CD4-positive, alpha-beta T cell treated with Interleukin-10 for 1 hour (primary cell): ENCODE measurements around the gene SLC13A4.
A peak's percentile ranks its signal among the peaks of the same experiment; 100 is the strongest.
"Not testable (repeated sequence)": the region's sequence is repeated elsewhere in the genome, so short reads cannot be mapped to it uniquely, and the experiment has no call there.

Source experiments
- DNase-seq: peaks from one replicate; pipeline ENCODE4 v3.0.0-alpha.2; 2020

Gene SLC13A4

DNA sequence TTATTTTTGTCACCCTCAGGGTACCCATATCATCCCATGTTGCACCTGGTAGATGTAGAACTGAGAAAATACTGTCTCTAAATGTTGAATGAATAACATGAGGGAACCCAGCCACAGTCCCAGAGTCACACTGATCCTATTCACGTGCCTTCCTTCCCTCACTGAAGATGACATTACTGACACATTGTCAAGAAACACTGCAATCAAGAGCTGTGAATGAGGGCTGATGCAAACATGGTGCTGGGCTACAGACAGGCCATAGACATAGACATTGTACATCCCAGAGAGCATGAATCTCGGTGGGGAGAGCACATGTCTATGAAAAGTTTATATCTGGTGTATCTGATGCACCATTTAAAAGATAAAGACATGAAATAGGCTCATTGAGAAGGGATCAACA, 9.8 kb downstream of the SLC13A4 start:
- no peak for DNase-seq

DNA sequence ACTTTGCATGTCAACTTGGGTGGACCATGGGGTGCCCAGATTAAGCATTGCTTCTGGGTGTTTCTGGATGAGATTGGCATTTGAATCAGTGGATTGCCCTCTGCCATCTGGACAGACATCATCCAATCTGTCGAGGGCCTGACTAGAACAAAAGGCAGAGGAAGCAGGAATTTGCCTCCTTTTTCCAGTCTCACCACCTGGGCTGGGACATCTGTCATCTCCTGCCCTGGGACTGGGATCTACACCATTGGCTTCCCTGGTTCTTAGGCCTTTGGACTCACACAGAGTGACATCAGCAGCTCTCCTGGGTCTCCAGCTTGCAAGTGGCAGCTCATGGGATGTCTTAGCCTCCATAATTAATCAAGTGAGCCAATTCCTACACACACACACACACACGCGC, 10.3 kb downstream of the SLC13A4 start:
- DNase-seq = no peak

DNA sequence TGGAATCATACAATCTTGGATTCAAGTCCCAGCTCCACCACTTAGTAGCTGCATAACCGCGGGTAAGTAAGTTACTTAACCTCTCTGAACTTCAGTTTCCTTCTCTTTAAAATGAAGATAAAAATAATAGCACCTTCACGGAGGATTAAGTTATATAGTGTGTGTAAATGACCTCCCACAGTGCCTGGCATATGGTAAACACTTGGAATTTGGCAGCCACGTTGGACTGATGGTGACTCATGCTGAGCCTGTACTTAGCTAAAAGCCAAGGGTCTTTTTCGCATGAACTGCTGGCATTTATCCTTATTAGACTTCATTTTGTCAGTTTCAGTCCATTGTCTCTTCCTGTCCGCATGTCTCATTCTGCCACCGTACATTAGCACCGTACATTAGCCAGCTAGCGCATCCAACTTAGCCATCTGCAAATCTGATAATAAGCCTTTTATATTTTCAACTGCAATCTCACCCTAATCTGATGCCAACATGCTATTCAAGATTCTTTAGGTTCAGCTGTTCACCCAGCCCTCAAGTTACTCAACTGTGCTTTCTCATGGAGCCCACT, 11.2 kb downstream of the SLC13A4 start:
- no peak for DNase-seq

DNA sequence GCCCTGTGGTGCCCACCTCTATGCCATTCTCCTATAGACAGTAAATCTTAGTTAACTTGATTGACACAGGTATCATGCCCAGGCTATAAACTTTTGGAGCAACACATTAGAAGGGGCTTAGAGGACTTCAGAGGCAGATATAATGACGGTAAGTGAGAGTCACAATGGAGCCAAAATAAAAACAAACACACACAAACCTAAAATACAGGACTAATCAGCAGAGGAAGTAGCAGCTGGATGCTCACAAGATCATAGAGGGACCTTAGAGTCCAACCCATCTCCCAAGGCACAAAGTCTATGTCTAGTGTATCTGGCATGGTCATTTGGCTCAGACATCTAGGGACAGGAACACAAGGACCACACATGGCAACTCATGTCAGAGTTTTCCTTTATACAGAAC, 12.3 kb downstream of the SLC13A4 start:
- no peak for DNase-seq

DNA sequence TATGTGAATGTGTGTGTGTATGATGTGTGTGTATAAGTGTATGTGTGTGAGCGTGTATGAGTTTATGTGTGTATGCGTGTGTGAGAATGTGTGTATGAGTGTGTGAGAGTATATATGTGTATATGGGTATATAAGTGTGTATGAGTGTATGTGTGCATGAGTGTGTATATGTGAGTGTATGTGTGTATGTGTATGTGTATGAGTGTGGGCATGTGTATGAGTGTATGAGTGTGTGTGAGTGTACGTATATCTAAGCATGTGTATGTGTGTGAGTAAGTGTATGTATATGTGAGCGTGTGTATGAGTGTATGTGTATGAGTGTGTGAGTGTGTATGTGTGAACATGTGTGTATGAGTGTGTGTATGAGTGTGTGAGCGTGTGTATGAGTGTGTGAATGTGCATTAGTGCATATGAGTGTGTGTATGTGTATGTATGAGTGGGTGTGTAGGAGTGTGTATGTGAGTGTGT, 12.9 kb downstream of the SLC13A4 start:
- no peak for DNase-seq

DNA sequence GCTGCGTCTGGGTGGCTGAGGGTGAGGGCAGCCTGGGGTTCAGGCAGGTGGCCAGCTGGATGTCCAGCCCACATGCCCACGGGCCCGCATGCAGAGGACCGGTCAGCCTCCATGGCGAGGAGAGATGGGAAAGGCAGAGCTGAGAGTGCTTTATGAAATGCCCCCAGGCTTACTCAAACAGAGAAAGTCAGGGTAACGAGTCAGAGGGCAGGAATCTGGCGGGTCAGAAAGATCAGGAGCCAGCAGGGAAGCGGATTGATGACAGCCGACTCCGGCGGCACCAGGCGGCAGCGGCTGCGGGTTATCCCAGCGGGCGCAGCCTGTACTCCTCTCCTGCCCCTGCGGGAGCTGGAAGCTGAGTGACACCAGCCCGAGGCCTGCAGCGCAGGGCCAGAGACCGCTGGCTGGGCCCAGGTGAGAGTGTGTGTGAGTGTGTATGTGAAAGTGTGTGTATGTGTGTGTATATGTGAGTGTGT, 13.4 kb downstream of the SLC13A4 start:
- DNase-seq = no peak

DNA sequence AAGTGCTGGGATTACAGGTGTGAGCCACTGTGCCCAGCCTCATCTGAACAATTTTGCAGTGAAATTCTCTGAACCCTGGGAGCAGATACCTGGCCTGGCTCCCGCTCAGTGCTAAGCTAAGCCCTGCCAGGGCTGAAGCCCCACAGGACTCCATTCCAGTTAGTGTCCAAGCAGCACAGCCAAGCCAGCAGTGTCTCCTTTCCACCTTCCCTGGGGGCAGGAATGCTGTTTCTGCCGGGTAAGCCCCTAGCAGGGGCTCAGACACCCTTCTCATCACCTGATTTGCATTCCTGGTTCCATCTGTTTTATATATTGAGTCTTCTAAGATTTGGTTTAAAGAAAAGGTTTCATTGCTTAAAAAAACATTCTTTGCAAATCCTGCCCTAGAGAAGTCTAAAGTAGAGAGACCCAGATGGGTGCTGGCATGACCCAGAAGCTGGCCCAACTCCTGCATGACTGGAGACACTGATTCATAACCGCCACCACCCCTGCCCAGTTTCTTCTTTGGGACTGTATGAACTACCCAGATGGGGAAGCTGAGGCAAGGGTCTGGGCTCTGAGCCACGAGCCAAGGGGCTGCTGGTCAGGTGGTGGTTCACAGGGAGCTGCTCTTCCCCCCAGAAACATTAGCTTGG, 14.0 kb downstream of the SLC13A4 start:
- DNase-seq = no peak

DNA sequence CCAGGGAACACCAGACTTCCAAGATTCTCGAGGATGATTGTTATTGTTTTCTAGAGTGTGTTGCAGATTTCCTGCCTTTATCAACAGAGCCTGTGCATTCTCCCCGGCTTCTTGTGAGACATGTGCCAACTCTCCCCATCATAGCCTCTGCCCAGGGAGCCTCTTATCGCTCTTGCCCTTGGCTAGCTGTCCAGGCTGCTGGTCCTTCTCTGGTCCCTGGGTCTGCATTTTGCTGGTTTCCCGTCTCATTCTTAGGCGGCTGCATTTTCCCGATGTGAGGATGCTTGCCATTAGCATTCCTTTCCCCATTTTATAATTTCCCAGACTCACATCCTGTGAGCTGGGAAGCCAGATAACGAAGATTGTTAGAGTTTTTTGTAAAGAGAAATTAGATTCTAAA, 15.2 kb downstream of the SLC13A4 start:
- no peak for DNase-seq

DNA sequence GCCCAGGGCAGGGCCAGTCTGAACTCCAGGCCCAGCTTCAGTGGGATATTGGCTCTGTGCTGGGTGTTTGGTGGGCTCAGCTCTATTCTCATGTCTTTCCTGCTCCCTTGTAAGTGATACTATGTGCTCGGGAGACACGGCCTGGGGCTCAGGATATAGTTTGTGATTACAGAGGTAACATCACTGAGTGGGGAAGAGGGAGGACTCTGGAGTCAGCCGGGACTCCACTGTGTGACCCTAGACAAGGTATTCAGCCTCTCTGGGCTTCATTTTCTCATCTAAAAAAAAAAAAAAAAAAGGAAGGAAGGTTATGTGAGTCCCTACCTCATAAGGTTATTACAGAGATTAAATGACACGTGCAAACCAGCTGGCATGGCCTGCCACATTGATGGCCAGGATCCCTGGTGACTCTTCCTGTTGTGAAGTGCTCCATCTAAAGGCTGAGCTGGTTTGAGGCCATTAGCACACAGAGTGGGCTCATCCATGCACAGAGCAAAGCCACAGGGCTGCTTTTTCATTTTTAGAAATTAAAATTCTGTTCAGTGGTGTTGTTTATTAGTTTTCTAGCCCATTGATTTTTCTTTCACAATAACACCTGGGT, 15.7 kb downstream of the SLC13A4 start:
- DNase-seq = no peak

DNA sequence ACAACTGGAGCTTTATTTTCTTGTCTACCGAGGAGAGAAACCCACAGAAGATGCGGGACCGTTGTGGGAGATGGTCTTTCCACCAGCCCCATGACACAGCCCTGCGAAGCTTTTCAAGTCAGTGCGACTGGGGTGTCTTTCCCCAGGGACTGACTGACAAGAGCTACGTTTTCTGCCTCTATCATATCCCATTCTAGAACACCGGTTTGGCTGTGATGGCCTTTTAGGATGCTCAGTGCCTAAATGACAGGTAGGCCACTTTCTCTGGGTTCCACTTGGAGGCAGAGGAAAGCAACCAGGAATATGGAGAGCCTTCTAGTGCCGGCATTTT, 16.9 kb downstream of the SLC13A4 start:
- DNase-seq = no peak

DNA sequence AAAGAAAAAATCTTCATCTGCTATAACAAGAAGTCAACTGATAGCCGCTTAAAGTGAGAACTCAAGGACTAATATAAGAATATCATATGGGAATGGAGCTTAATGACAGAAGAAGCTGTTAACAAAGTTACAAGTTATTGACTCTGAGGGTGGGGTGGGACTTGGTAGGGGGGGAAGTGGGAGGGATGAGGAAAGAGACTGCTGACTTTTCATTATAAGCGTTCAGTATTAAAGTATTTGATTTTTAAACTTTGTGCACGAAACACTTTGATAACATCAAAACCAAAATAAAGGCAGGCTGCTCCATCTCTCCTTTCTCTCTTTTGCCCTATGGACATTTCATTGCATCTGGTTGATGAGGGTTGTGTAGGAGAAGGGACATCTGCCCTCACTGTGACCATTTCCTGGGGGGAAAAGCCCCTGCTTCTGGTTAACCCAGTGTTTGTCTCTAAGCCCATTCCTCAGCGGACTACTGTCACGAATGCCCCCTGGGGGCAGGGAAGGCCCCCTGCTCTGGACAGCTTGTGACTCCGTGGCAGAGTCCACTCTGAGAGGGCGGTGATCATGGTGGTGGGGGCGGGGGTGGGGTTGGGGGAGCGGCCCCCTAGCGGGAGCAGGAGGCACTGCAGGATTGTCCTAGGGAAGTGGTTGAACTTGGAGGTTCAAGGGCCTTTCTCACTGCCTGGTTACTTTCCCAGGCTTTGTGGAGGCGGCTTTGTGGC, 17.4 kb downstream of the SLC13A4 start:
- DNase-seq = peak; percentile 5

DNA sequence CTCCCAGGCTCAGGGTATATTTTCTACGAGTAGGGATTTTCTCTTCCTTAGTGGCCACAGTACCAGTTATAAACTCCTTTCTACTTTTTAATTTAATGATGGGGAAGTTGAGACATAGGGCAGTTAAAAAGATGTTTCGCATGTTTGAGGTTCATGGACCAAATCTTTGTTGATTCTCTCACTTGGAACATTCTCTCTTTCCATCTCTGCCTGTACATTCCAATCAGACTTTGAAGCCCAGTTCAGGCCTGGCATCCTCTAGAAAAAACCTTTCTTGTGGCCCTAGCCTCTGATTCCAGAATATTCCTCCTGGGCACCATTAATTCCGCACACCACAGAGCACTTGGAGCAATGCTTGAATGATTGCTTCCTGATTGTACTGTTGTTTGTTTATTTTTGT, 18.5 kb downstream of the SLC13A4 start:
- no peak for DNase-seq

DNA sequence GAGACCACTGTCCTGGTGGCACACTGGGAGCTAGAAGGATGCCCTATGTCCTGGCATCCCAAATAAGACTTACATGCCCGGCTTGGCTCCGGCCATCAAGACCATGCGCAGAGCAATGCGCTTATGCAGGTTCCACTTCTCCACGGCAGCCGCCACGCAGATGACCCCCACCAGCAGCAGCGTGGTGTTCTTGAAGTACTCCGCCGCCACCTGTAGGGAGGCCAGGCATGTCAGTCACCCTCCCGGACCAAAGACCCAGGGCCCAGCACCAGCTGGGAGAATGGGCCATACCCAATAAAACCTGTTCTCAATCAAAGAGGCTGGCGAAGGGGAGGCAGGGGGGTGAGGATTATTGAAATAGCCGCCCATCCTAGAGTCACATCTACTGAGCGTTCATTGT, 19.9 kb downstream of the SLC13A4 start:
- no peak for DNase-seq

DNA sequence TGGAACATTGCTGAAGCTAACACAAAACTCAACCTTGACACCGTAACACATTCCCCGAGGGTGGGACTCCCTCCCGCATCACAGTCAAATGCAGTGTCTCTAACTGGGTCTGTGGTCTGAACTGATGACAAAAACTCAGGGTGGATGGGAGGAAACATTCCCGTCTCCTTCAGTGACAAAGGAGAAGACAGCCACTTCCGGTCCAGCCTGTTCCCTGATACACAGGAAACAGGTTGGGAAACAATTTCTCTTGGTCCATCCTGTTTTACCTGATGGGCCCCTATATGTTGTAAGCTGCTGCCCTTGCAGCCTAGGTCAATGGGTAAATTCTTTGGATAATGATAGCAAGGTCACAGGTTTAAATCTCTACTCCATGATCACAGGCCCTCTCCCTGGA, 20.4 kb downstream of the SLC13A4 start:
- no peak for DNase-seq

DNA sequence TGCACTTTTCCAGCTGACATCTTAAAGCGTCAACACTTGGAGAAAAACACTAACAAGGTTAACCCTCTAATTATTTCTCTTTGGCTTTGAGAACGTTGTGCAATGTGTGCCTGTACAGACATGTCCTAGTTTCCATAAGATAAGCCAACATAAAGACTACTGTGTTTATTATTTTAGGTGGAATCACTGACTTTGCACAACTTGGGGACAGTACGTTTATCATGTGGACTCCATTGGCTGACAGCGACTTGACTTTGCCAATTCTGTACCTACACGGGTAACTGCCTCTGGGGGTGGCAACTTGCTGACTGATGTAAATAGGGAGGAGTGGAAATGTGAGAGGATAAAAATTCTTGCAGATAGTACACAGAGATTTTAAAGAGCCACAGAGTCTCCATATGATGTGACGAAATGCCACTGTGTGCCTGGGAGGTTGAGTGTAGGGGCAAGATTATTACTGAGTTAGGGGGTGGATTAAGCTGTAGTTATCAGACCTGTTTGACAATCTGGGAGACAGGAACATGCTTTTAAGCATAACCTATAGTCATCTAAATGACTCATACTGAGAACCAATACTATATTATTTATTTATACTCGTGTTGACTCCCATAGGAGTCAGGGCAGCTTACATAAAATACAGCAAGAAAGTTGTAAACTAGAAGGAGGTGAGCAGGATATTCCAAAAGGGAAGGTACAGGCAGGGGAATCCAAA, 21.0 kb downstream of the SLC13A4 start:
- DNase-seq = no peak

DNA sequence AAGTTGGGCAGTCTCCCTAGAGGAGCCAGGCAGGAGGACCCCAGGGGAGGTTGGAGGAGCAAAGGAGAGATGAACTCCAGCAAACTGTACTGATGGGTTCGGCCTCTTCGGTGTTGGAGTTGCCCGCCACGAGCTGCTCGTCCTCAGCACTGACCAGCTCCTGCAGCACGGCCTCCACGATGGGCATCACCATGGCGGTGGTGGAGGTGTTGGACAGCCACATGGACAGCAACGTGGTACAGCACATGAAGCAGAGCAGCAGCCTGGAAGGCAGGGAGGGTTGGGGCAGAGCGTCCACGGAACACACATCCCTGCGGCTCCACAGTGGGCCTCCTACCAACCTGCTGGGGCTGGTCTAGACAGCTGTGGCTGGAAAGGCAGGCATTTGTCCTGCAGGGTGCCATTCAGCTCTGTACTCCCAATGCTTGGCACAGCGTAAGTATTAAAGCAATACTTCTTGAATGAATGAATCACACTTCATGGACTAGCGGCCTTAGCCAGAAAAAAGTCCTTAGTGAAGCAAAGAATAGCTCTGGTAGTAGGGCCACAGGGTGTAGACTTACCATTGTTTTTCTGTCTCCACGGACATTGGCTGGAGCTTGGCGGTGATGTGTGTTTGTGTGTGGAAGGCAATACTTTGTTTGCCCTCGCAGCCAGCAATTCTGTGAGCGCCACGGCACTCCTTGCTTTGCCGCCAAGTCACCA, 21.8 kb downstream of the SLC13A4 start:
- DNase-seq = no peak

DNA sequence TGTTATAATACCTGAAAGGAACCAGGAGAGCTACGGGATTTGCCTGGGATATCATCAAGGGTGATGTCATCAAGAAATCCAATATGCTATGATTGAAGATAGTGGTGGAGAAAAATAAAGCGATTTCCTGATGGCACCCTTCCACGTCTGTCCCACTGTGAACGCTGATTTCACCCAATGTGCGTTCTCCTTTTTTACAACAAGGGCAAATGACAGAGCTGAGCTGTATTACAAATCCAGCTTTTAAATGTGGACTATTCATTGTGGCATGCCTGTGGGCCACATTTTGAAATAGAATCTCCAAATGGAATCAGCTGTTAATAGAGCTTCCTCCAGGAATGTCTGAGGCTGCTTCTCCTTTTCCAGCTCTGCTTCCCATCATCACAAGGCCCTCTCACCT, 23.3 kb downstream of the SLC13A4 start:
- no peak for DNase-seq

DNA sequence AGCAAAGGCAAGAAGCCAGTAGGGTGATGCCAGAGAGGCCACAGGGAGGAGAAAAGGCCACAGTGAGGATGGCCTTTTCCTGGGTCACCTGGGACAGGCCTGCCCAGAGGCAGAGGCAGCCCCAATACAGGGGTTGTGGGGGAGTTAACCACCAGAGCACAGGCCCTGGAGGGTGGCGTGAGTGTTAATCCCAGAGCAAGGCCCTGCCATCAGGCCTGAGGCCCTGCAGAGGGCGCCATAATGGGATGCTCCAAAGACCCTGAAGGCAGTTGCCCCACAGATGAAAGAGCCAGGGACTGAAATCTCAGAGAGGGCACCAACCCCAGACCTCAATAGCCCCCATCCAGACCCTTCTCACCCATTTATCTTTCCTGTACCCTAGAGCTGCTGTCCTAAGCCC, 23.9 kb downstream of the SLC13A4 start:
- no peak for DNase-seq

DNA sequence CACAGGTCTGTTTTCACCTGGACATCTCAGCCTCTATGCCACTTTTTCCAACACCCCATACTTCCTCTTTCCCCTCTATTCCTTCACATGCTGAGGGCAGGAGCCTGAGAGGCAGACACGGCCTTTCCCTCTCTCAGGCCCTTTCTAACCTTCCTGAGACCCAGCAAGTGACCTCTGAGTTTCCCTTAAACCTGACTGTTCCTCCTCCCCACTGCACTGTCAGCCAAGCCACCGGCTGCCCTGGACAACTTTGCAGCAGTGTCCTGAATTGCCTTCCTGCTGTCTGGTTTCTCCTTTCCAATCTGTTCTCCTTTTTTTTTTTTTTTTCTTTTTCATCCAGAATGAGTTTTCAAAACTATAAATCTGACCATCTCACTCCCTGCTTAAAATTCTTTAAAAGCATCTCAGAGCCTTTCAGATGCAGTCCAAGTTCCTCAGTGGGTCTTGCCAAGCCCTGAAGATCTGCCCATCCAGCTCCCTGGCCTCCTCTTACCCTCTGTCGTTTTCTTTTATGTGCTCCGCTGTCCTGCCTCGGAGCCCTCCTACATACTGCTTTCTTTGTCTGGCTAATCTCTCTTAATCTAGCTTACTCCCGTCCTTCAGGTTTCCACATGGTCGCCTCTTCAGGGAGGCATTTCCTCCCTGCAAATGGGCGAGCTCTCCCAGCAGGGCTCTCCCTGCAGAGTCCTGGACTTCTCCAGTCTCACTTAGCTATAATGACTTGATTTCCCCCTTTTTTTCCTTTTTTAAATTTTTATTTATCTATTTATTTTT, 30.5 kb downstream of the SLC13A4 start:
- DNase-seq = no peak

DNA sequence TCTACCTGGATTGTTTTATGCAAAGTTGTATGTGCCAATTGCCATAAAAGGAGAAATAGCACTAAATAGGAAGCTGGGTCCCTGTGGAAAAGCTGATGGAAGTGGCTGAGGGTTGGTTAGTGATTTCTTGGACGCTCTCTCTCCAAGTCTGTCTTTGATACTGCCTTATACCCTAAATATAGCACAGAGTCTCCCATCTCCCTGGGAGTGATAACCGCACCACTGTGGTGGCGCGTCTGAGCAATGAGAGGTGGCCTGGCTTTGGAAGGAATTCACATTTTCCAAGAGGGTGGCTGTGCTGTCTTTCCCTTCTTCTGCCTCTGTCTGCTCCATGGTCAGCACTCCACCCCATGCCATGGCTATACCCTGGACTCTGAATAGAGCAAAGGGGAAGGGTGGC, 34.4 kb downstream of the SLC13A4 start:
- DNase-seq = no peak

DNA sequence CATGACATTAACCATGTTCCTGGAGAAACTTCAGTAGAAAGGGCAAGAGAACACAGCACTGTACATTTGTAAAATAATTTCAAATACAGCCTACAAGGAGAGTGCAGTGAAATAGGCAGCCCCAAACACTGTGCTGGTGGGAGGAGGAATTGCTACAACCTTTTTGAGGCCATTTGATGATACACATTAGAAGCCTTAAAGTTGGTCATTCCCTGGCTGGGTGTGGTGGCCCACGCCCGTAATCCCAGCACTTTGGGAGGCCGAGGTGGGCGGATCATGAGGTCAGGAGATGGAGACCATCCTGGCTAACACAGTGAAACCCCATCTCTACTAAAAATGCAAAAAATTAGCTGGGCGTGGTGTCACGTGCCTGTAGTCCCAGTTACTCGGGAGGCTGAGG, 35.4 kb downstream of the SLC13A4 start:
- not testable (repeated sequence) for DNase-seq

DNA sequence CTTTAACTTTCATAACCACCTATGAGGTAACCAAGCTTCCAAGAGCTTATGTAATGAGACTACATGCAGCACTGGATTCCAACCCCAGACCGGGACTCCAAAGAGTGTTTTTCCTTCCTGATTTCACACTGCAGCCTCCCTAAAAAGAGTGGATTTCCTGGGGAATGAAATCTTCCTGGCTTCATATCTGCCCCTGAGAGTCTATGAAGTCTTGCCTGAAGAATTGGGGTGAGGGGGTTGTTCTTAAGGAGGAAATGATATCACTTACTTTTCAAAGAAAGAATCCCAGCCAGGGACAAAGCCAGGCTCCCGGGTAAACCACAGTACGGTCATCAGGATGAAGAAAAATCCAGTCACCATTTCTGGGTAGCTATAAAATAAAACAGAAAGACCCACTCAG, 35.9 kb downstream of the SLC13A4 start:
- no peak for DNase-seq
